CD4-positive, CD25-positive, alpha-beta regulatory T cell (primary cell): ENCODE data around the gene CNIH4. TPM values are rescaled to one million over a fixed set of nuclear protein-coding genes. Genes with fewer than 3 reads are reported as not detected.
A peak's percentile ranks its signal among the peaks of the same experiment; 100 is the strongest.
"Not testable (repeated sequence)": the region's sequence is repeated elsewhere in the genome, so short reads cannot be mapped to it uniquely, and the experiment has no call there.

ENCODE experiments used
- ATAC-seq, 2 donors: fragments of 150-1000 bp; cut with Tn5 transposase; one replicate each; pipeline ENCODE4 v1.10.0; 2021; ENCODE audit warnings: low read depth in 2 of 2, moderate number of reproducible peaks in 2 of 2, moderate library complexity in 1 of 2
- DNase-seq, 3 donors: peaks; one replicate each; pipeline versions ENCODE4 v3.0.0 to v3.0.0-alpha.2; 2012 to 2022; ENCODE audit warnings: mixed read lengths in 1 of 3
- H3K27ac ChIP-seq: one replicate; pipeline ENCODE4 v1.7.0; 2013; ENCODE audit warnings: mild to moderate bottlenecking, low read length; ENCODE audit not compliant: insufficient read depth, poor library complexity, severe bottlenecking
- H3K27me3 ChIP-seq: one replicate; pipeline ENCODE4 v1.7.0; 2013; ENCODE audit warnings: low read length; ENCODE audit not compliant: control insufficient read depth, insufficient read depth
- H3K36me3 ChIP-seq: one replicate; pipeline ENCODE4 v1.7.0; 2013; ENCODE audit warnings: mild to moderate bottlenecking, low read length, moderate library complexity; ENCODE audit not compliant: control insufficient read depth, insufficient read depth
- H3K4me1 ChIP-seq: 2 replicates; pipeline ENCODE4 v1.7.0; 2013; ENCODE audit warnings: mild to moderate bottlenecking, low read length; ENCODE audit not compliant: insufficient read depth, control insufficient read depth, poor library complexity, severe bottlenecking
- H3K4me3 ChIP-seq: one replicate; pipeline ENCODE4 v1.7.0; 2013; ENCODE audit warnings: low read depth, mild to moderate bottlenecking, low read length, moderate library complexity
- H3K9me3 ChIP-seq, 2 experiments: 1 replicate in 1 of 2; 2 replicates in 1 of 2; pipeline ENCODE4 v1.7.0; 2013; ENCODE audit warnings: low read length in 2 of 2, mild to moderate bottlenecking in 1 of 2, moderate library complexity in 1 of 2; ENCODE audit not compliant: control insufficient read depth in 2 of 2
- H3K27ac Mint-ChIP-seq, 3 donors: one replicate each; pipeline ENCODE4 v1.8.0; 2020 to 2022; ENCODE audit warnings: mild to moderate bottlenecking in 3 of 3, mixed read lengths in 3 of 3, moderate library complexity in 2 of 3
- H3K27me3 Mint-ChIP-seq: one replicate; pipeline ENCODE4 v1.8.0; 2022; ENCODE audit warnings: mild to moderate bottlenecking, mixed read lengths
- H3K36me3 Mint-ChIP-seq: one replicate; pipeline ENCODE4 v1.8.0; 2020; ENCODE audit warnings: mixed read lengths
- H3K4me1 Mint-ChIP-seq, 4 donors: one replicate each; pipeline ENCODE4 v1.8.0; 2020 to 2022; ENCODE audit warnings: mixed read lengths in 4 of 4, mild to moderate bottlenecking in 1 of 4
- H3K4me3 Mint-ChIP-seq, 4 donors: one replicate each; pipeline ENCODE4 v1.8.0; 2020 to 2022; ENCODE audit warnings: mild to moderate bottlenecking in 4 of 4, mixed read lengths in 4 of 4, moderate library complexity in 3 of 4
- H3K9me3 Mint-ChIP-seq, 7 donors: one replicate each; pipeline ENCODE4 v1.8.0; 2020 to 2022; ENCODE audit warnings: mixed read lengths in 7 of 7, mild to moderate bottlenecking in 3 of 7, moderate library complexity in 2 of 7
- polyA plus RNA-seq, 4 donors: library from polyadenylated mRNA; unstranded; fragments of 300-500 nt; fragmentation: Illumina TruSeq; gene quantifications; one replicate each; pipeline ENCODE4 v1.2.3, GENCODE V29; 2021
- total RNA-seq: library from RNA; stranded (reverse); gene quantifications from one replicate; pipeline ENCODE4 v1.2.3, GENCODE V29; 2022

The CNIH4 gene
- total and polyA plus RNA-seq, 5 donors from 2014 or later = 20.5 to 44.1 (median 38.2) TPM

- peaks cover 39 to 72% (median 59%) of the 10 kb centered on the region in 4 donors for H3K4me1 Mint-ChIP-seq
- H3K27ac ChIP-seq, ATAC-seq, H3K9me3 Mint-ChIP-seq, H3K27ac Mint-ChIP-seq, H3K9me3 ChIP-seq, H3K27me3 Mint-ChIP-seq, DNase-seq, H3K27me3 ChIP-seq, H3K4me3 ChIP-seq: not testable (repeated sequence)
- Histone ChIP-seq H3K36me3 (peaks cover 35% of the 10 kb centered on the region), H3K4me1 (peaks cover 65% of the 10 kb centered on the region)
- peaks cover 27% of the 10 kb centered on the region for H3K36me3 Mint-ChIP-seq
- peak overlapping the region; percentile 35 to 59 (median 48) for H3K4me3 Mint-ChIP-seq
These were observed 72.0 kb downstream of the CNIH4 start for GRCh38 chr1:224428713-224429112.

Other genes with a start within 250 kb of the CNIH4 start
- gene FBXO28, start 242.8 kb upstream of the CNIH4 start, total RNA-seq = 32.5 TPM
- gene FBXO28, start 242.8 kb upstream of the CNIH4 start, polyA plus RNA-seq = 10 to 100 TPM; 13.0 to 17.6 (median 15.5) TPM
- gene DEGS1, start 173.6 kb upstream of the CNIH4 start, total RNA-seq = 46.1 TPM
- 100 to 1,000 TPM; 108 to 161 (median 133) TPM for gene DEGS1, start 173.6 kb upstream of the CNIH4 start, polyA plus RNA-seq
- gene NVL, start 26.7 kb upstream of the CNIH4 start, total RNA-seq = 40.2 TPM
- 10 to 100 TPM in 3 of 4 donors, 1 to 10 TPM in 1; 9.0 to 17.0 (median 14.3) TPM for gene NVL, start 26.7 kb upstream of the CNIH4 start, polyA plus RNA-seq
- 209 TPM for gene WDR26, start 77.9 kb downstream of the CNIH4 start, total RNA-seq
- 1 to 10 TPM; 2.6 to 5.3 (median 3.3) TPM for gene WDR26, start 77.9 kb downstream of the CNIH4 start, polyA plus RNA-seq